Activated T-cell treated with anti-CD3 and anti-CD28 coated beads for 24 hours (primary cell): ENCODE data around the gene TMEM131.
A peak's percentile ranks its signal among the peaks of the same experiment; 100 is the strongest.
"Not testable (repeated sequence)": the region's sequence is repeated elsewhere in the genome, so short reads cannot be mapped to it uniquely, and the experiment has no call there.

Experiments
- DNase-seq: peaks from one replicate; pipeline ENCODE4 v3.0.0-alpha.2; 2020; ENCODE audit warnings: low read depth

TMEM131 gene, protein sequence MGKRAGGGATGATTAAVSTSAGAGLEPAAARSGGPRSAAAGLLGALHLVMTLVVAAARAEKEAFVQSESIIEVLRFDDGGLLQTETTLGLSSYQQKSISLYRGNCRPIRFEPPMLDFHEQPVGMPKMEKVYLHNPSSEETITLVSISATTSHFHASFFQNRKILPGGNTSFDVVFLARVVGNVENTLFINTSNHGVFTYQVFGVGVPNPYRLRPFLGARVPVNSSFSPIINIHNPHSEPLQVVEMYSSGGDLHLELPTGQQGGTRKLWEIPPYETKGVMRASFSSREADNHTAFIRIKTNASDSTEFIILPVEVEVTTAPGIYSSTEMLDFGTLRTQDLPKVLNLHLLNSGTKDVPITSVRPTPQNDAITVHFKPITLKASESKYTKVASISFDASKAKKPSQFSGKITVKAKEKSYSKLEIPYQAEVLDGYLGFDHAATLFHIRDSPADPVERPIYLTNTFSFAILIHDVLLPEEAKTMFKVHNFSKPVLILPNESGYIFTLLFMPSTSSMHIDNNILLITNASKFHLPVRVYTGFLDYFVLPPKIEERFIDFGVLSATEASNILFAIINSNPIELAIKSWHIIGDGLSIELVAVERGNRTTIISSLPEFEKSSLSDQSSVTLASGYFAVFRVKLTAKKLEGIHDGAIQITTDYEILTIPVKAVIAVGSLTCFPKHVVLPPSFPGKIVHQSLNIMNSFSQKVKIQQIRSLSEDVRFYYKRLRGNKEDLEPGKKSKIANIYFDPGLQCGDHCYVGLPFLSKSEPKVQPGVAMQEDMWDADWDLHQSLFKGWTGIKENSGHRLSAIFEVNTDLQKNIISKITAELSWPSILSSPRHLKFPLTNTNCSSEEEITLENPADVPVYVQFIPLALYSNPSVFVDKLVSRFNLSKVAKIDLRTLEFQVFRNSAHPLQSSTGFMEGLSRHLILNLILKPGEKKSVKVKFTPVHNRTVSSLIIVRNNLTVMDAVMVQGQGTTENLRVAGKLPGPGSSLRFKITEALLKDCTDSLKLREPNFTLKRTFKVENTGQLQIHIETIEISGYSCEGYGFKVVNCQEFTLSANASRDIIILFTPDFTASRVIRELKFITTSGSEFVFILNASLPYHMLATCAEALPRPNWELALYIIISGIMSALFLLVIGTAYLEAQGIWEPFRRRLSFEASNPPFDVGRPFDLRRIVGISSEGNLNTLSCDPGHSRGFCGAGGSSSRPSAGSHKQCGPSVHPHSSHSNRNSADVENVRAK (N-terminal part only)

GRCh38 chr2:97995734-97996624, at the start of gene TMEM131:
TMEM131 (minus strand) TSS chr2:97995948; CDS start chr2:97995662, 286 bp downstream.
- peak; percentile 95 for DNase-seq

DNA sequence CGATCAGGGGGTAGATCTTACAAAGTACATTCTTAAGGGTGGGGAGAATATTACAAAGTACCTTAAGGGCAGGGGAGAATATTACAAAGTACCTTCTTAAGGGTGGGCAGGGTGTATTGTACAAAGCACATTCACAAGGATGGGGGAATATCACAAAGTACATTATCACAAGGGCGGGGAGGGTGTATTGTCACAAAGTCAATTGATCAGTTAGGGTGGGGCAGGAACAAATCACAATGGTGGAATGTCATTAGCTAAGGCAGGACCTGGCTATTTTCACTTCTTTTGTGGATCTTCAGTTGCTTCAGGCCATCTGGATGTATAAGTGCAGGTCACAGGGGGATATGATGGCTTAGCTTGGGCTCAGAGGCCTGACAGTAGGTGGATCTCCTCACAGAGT, 49.0 kb upstream of the TMEM131 start:
- not testable (repeated sequence) for DNase-seq

GRCh38 chr2:98043101-98043500, 47.4 kb upstream of the TMEM131 start:
- DNase-seq: no peak

GRCh38 chr2:98040331-98040939, 44.7 kb upstream of the TMEM131 start:
- no peak for DNase-seq

- no peak for DNase-seq
These were observed 43.5 kb upstream of the TMEM131 start for GRCh38 chr2:98039085-98039756.

DNA sequence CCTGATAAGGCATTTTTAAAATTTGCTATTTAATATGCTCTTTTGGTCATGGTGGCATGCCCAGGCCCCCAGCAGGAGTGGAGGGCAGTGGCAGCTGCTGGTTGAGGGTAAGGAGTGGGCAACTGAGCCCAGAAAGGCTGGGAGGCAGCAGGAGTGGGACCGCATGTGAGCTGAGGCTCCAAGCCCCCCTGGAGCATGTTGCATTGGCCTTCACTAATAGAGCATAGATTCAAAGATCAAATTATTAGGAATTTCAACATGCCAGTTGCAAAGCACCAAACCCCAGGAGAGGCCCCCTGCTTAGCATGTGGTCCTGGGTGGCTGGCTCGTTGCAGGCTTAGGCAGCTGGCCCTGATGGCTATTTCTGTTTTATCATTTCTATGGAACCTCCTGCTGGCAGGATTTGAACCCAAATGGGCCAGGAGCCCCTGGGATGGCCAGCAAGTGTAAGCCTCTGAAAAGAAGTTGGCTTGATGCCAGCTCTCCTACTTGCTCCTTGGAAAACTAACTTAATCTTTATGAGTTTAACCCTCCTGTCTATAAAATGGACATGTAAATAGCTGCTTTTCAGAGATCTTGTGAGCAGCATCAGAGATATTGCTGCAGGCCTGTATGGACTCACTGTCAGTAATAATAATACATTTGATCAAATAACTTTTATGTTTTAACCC, 42.1 kb upstream of the TMEM131 start:
- no peak for DNase-seq

DNA sequence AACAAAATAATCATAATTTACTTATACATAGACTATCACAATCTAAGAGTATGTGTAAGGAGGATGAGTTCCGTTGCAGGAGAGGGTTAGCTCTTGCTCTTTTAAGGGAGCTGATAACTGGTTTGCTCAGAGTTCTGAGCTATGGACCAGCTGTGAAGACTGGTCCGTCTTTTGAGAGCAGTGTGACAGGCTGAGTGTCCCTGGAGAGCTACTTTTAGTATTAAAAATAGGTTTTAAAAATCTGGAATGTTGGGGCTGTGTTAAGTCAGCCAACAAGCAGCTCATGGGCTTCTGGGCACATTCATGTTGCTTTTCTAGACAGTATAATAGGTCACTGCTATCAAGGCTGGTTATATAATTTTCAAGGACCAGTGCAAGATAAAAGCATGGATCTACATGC, 41.5 kb upstream of the TMEM131 start:
- DNase-seq: no peak

GRCh38 chr2:98036349-98037000, 40.7 kb upstream of the TMEM131 start:
- no peak for DNase-seq

DNA sequence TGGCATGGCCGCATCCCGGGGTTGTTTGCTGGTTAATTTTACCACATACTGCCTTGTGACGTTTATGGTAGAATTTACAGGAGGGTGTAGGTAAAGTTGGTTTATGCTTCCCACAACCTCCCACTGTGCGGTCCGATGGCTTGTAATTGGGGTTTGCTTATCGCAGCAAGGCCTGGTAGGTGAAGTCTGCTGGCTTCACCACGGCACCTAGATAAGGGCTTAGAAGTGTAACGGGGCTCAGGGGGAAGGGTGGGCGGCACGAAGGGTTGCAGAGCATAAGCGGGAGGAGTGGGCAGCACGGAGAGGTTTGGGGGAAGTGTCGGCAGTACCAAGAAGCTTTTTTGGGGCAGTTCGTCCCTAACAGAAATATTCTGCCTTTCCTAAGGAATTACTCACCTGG, 39.0 kb upstream of the TMEM131 start:
- no peak for DNase-seq

GRCh38 chr2:98032086-98032485, 36.3 kb upstream of the TMEM131 start:
- DNase-seq: no peak

DNA sequence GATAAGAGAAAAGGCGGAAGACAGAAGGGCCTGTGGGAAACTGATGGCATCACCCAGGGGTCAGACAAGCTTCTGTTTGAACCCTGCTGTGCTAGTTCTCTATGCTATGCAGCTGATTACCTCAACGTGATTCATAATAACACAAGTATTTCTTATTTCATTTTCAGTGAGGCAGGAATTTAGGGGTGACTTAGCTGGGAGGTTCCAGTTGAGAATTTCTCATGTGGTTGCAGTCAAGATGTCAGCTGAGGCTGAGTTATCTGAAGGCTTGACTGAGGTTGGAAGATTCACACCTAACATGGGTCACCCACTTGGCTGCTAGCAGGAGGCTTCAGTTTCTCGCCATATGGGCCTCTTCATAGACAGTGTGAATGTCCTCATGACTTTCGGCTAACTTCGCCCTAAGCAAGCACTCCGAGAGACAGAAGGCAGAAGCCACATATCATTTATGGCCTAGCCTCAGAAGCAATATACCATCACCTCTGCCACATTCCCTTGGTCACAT, 34.0 kb upstream of the TMEM131 start:
- no peak for DNase-seq

- DNase-seq: no peak
These were observed 33.4 kb upstream of the TMEM131 start for GRCh38 chr2:98028931-98029717.

- DNase-seq: no peak
These were observed 32.4 kb upstream of the TMEM131 start for GRCh38 chr2:98028101-98028561.

DNA sequence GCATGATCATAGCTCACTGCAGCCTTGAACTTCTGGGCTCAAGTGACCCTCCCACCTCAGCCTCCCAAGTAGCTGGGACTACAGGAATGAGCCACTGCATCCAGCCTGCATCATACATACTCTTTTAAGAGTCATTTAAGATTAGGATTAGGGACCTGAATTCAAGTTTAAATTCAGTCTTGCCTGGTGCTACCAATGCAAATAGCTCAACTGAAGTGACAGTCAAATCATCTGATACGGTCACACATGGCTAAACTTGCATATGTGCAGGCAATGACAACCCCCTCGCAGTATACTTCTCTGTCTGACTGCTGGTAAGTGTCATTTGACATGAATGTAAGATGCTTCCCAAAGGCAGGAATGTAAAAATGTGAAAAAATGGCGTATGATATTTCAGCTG, 31.8 kb upstream of the TMEM131 start:
- DNase-seq: no peak

- no peak for DNase-seq
These were observed 31.3 kb upstream of the TMEM131 start for GRCh38 chr2:98026927-98027522.

DNA sequence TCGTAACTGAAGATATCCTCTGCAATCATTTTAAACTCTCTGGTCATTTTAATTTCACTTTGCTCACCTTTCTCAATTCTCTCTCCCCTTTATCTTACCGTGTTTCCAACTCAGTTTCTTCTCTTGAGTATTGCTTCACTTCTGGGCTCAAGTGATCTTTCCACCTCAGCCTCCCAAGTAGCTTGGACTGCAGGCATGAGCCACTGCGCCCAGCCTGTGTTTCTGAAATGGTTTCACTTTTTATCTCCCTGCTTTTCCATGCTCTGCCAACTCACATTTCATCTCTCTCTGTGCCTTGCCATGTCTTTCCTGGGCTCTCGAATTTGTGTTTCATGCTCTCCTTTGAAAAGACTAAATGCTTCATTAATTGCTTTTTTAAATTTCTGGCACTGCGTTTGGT, 30.5 kb upstream of the TMEM131 start:
- no peak for DNase-seq

GRCh38 chr2:98025481-98026037, 29.8 kb upstream of the TMEM131 start:
- no peak for DNase-seq
